Lung (tissue), 12 donors: ENCODE results near the gene MYF5. TPM values are rescaled to one million over a fixed set of nuclear protein-coding genes. Genes with fewer than 3 reads are reported as not detected.

Experiments used
- ATAC-seq: fragments of 200-7000 bp; cut with Tn5 transposase; one replicate; pipeline ENCODE4 v1.9.1; 2020; ENCODE audit warnings: moderate number of reproducible peaks; ENCODE audit not compliant: insufficient read depth, low FRiP score
- DNase-seq, 3 donors: peaks; one replicate each; pipeline ENCODE4 v3.0.0-alpha.2; 2013 to 2017
- H3K27ac ChIP-seq, 2 donors: one replicate each; pipeline ENCODE4 v1.5.1; 2013; ENCODE audit warnings: mild to moderate bottlenecking in 2 of 2, moderate library complexity in 2 of 2, control low read depth in 1 of 2, inconsistent platforms in 1 of 2, low read depth in 1 of 2, low read length in 1 of 2
- H3K27me3 ChIP-seq, 3 donors: one replicate each; pipeline ENCODE4 v1.5.1; 2013; ENCODE audit warnings: low read length in 2 of 3; ENCODE audit not compliant: control insufficient read depth in 3 of 3, insufficient read depth in 3 of 3
- H3K36me3 ChIP-seq, 4 donors: one replicate each; pipeline ENCODE4 v1.5.1; 2013; ENCODE audit warnings: low read length in 4 of 4, mild to moderate bottlenecking in 1 of 4, moderate library complexity in 1 of 4; ENCODE audit not compliant: control insufficient read depth in 4 of 4, insufficient read depth in 4 of 4
- H3K4me1 ChIP-seq, 5 donors: one replicate each; pipeline ENCODE4 v1.5.1; 2013; ENCODE audit warnings: low read length in 5 of 5, mild to moderate bottlenecking in 2 of 5, moderate library complexity in 1 of 5; ENCODE audit not compliant: control insufficient read depth in 5 of 5, insufficient read depth in 5 of 5
- H3K4me3 ChIP-seq: one replicate; pipeline ENCODE4 v1.5.1; 2013; ENCODE audit warnings: mild to moderate bottlenecking, control low read depth, moderate library complexity
- H3K9ac ChIP-seq, 2 donors: one replicate each; pipeline ENCODE4 v1.5.1; 2013; ENCODE audit warnings: low read length in 2 of 2, control low read depth in 1 of 2; ENCODE audit not compliant: insufficient read depth in 1 of 2
- H3K9me3 ChIP-seq, 4 donors: one replicate each; pipeline ENCODE4 v1.5.1; 2013; ENCODE audit warnings: low read length in 3 of 4, mild to moderate bottlenecking in 1 of 4, moderate library complexity in 1 of 4; ENCODE audit not compliant: control insufficient read depth in 4 of 4, insufficient read depth in 3 of 4
- WGBS, 2 donors: extraction: QIAGEN DNeasy Blood & Tissue Kit; methylation state at CpG; one replicate each; pipeline ENCODE4 v1.1.7; 2013; 5-methylcytosine and 5-hydroxymethylcytosine counted together
- polyA plus RNA-seq, 2 donors: library from polyadenylated mRNA; stranded (reverse); fragments of 200-250 nt; gene quantifications; one replicate each; pipeline ENCODE4 v1.2.1, GENCODE V29; 2013
- total RNA-seq, 2 donors: library from RNA; depleted of rRNA in 1 of 2; stranded (reverse); fragments of >200 nt in 1 of 2; gene quantifications; one replicate each; pipeline ENCODE4 v1.2.1, GENCODE V29; 2014 to 2021
- TF ChIP-seq, protein P1 (sequence below): IDR thresholded peaks from 2 replicates; pipeline ENCODE4 v1.5.1; 2012; ENCODE audit warnings: mild to moderate bottlenecking; ENCODE audit errors: control extremely low read depth, extremely low read depth
- donor health status: control.
- donor health status: control.
- donor health status: Bipolar disorder and iron deficiency.
- donor health status: healthy.
- donor health status: DM: yes; HTN: yes; CAD: no.

MYF5 gene
- total and polyA plus RNA-seq, 4 donors, result not detected

GRCh38 chr12:80708975-80709328, 7.8 kb upstream of the MYF5 start:
- DNase-seq, result peak in 1 of 3 donors; percentile 57
- no peak for ATAC-seq
- Histone ChIP-seq H3K27ac (no peak overlapping the region), H3K9ac (no peak overlapping the region), H3K4me3 (no peak overlapping the region), H3K9me3 (no peaks in the 10 kb centered on the region), H3K27me3 (peaks cover 10 to 44% (median 15%) of the 10 kb centered on the region in 3 donors), H3K4me1 (peaks cover 0 to 11% (median 3%) of the 10 kb centered on the region in 5 donors), H3K36me3 (no peaks in the 10 kb centered on the region)
- TF ChIP-seq, protein P1, sequence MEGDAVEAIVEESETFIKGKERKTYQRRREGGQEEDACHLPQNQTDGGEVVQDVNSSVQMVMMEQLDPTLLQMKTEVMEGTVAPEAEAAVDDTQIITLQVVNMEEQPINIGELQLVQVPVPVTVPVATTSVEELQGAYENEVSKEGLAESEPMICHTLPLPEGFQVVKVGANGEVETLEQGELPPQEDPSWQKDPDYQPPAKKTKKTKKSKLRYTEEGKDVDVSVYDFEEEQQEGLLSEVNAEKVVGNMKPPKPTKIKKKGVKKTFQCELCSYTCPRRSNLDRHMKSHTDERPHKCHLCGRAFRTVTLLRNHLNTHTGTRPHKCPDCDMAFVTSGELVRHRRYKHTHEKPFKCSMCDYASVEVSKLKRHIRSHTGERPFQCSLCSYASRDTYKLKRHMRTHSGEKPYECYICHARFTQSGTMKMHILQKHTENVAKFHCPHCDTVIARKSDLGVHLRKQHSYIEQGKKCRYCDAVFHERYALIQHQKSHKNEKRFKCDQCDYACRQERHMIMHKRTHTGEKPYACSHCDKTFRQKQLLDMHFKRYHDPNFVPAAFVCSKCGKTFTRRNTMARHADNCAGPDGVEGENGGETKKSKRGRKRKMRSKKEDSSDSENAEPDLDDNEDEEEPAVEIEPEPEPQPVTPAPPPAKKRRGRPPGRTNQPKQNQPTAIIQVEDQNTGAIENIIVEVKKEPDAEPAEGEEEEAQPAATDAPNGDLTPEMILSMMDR, result no peak
- 30 to 49% methylated on average over 10 of the region's 10 CpGs for WGBS, 2 donors

GRCh38 chr12:80709811-80710726, 6.6 kb upstream of the MYF5 start:
- H3K4me3 ChIP-seq, result no peak overlapping the region
- H3K36me3 ChIP-seq, result no peaks in the 10 kb centered on the region
- H3K9me3 ChIP-seq, result peaks cover 0 to 2% (median 0%) of the 10 kb centered on the region in 4 donors
- peaks cover 0 to 11% (median 3%) of the 10 kb centered on the region in 5 donors for H3K4me1 ChIP-seq
- WGBS, 2 donors, result 60 to 78% methylated on average over 20 of the region's 20 CpGs
- ATAC-seq, result no peak
- DNase-seq, result no peak
- peaks cover 12 to 55% (median 21%) of the 10 kb centered on the region in 3 donors for H3K27me3 ChIP-seq
- H3K9ac ChIP-seq, result no peak overlapping the region
- H3K27ac ChIP-seq, result no peak overlapping the region
- TF ChIP-seq, protein P1, result no peak

GRCh38 chr12:80710727-80711449, 5.8 kb upstream of the MYF5 start:
- DNase-seq (no peak), ATAC-seq (no peak)
- H3K4me1 ChIP-seq, result peaks cover 0 to 11% (median 3%) of the 10 kb centered on the region in 5 donors
- no peak overlapping the region for H3K9ac ChIP-seq
- no peak overlapping the region for H3K4me3 ChIP-seq
- H3K36me3 ChIP-seq, result no peaks in the 10 kb centered on the region
- TF ChIP-seq, protein P1, result no peak
- WGBS, 2 donors, result 89 to 90% methylated on average over 1 of the region's 1 CpG
- no peak overlapping the region for H3K27ac ChIP-seq
- H3K27me3 ChIP-seq, result peaks cover 13 to 63% (median 28%) of the 10 kb centered on the region in 3 donors
- peaks cover 0 to 2% (median 0%) of the 10 kb centered on the region in 4 donors for H3K9me3 ChIP-seq
